GM12892 (cell line): ENCODE results near the gene ID1. TPM values are rescaled to one million over a fixed set of nuclear protein-coding genes. Genes with fewer than 3 reads are reported as not detected.

Experiments
- DNase-seq: peaks from one replicate; pipeline ENCODE4 v3.0.0; 2011; ENCODE audit not compliant: insufficient read length
- FAIRE-seq: peaks from 2 replicates; lab custom pipeline; 2011; peaks lifted over from hg19 to GRCh38; lab: Jason Lieb, UNC
- POLR2A ChIP-seq: IDR thresholded peaks from 2 replicates; pipeline ENCODE4 v1.6.1; 2011; ENCODE audit warnings: low read depth, low read length, control low read depth
- POLR2AphosphoS5 ChIP-seq: IDR thresholded peaks from 2 replicates; pipeline ENCODE4 v1.6.1; 2011; ENCODE audit warnings: low read depth, low read length, control low read depth
- TAF1 ChIP-seq: IDR thresholded peaks from 2 replicates; pipeline ENCODE4 v1.6.1; 2011; ENCODE audit warnings: low read depth, mild to moderate bottlenecking, control low read depth, low read length, borderline replicate concordance
- polyA plus RNA-seq: library from polyadenylated mRNA; unstranded; fragments of >200 nt; gene quantifications from one replicate; pipeline ENCODE4 v1.2.1, GENCODE V29; 2012; ENCODE audit warnings: missing spikeins, inconsistent platforms; ENCODE audit not compliant: missing spikeins

The ID1 gene
- not detected for polyA plus RNA-seq

DNA sequence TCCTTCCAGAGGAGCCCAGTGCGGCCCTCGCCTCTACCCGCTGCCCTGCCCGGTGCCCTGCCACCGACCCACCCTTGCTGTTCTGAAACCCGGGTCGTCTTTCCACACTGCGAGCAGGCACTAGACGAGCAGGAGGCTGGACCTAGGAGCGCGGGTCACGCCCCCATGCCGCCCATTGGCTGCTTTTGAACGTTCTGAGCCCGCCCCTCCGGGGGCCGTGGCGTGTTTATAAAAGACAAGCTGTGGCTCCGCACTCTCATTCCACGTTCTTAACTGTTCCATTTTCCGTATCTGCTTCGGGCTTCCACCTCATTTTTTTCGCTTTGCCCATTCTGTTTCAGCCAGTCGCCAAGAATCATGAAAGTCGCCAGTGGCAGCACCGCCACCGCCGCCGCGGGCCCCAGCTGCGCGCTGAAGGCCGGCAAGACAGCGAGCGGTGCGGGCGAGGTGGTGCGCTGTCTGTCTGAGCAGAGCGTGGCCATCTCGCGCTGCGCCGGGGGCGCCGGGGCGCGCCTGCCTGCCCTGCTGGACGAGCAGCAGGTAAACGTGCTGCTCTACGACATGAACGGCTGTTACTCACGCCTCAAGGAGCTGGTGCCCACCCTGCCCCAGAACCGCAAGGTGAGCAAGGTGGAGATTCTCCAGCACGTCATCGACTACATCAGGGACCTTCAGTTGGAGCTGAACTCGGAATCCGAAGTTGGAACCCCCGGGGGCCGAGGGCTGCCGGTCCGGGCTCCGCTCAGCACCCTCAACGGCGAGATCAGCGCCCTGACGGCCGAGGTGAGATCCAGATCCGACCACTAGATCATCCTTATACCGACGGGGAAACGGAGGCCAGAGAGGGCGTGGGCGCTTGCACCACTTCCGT lies at the start of gene ID1:
Gene ID1, plus strand, starts transcription at position 259 of the 871 bp plus-strand sequence. Its CDS starts 99 bp downstream, at position 358.
- peak; percentile 89 for DNase-seq
- no peak for TF ChIP-seq POLR2A
- TF ChIP-seq TAF1 = no peak
- TF ChIP-seq POLR2AphosphoS5 = no peak
- peak; percentile 74 for FAIRE-seq

GRCh38 chr20:31559704-31560093 lies 45.4 kb upstream of the ID1 start:
- FAIRE-seq = no peak
- no peak for DNase-seq
- TF ChIP-seq TAF1 = no peak
- no peak for TF ChIP-seq POLR2A

DNA sequence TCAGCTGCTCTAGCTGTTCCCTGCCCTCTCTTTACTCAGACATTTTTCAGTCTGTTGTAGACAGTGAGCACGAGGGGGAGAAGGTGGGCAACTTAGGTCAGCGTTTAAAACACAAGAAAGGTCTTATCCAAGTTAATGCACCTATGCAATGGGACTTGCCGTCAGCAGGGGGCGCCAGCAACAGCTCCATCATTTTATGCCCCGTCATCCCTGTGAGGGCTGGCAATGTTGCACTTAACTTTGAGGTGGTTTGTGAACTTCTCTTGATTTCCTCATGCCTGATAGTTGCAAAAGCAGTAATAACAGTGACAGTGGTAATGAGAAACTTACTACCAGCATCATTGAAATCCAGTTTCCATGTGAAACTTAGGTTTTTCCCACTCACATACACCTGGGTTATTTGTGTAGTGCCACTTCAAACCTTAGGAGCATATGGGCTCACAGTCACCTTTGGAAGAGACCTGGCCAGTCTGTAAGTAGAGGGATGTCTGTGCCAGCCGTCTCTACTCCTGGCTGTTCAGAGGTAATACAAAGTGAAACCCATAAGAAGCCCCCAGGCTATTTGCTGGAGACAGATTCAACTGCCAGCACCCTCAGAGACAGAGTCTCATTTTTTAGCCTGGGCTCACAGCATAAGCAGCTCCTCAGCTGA lies 44.9 kb upstream of the ID1 start:
- DNase-seq (peak; percentile 39), FAIRE-seq (no peak)
- TF ChIP-seq TAF1 = no peak
- no peak for TF ChIP-seq POLR2A
- no peak for TF ChIP-seq POLR2AphosphoS5

GRCh38 chr20:31560746-31561598 lies 44.1 kb upstream of the ID1 start:
- FAIRE-seq = no peak
- no peak for DNase-seq
- TF ChIP-seq POLR2A (no peak), TAF1 (no peak), POLR2AphosphoS5 (no peak)

DNA sequence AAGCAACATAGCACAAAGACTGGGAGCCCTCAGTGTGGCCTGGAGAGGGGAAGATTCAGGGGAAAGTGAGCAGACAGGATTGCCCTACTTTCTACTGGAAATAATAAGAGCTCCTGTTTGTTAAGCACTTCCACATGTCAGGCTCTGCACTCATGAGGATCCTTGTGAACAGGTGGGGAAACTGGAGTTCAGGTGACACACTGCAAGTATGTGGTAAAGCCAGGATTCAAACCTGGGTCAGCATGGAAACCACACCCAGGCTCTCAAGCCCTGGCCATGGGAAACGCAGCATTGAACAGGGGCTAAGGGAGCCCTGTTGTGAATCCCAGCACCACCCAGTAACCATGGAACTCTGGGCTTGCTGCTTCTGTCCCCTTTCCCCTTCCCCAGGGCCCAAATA lies 42.8 kb upstream of the ID1 start:
- DNase-seq (no peak), FAIRE-seq (no peak)
- TF ChIP-seq POLR2AphosphoS5 (no peak), TAF1 (no peak), POLR2A (no peak)

- DNase-seq (no peak), FAIRE-seq (no peak)
- TF ChIP-seq POLR2AphosphoS5 = no peak
- no peak for TF ChIP-seq TAF1
- TF ChIP-seq POLR2A = no peak
These were observed 40.8 kb upstream of the ID1 start for GRCh38 chr20:31564284-31564683.

DNA sequence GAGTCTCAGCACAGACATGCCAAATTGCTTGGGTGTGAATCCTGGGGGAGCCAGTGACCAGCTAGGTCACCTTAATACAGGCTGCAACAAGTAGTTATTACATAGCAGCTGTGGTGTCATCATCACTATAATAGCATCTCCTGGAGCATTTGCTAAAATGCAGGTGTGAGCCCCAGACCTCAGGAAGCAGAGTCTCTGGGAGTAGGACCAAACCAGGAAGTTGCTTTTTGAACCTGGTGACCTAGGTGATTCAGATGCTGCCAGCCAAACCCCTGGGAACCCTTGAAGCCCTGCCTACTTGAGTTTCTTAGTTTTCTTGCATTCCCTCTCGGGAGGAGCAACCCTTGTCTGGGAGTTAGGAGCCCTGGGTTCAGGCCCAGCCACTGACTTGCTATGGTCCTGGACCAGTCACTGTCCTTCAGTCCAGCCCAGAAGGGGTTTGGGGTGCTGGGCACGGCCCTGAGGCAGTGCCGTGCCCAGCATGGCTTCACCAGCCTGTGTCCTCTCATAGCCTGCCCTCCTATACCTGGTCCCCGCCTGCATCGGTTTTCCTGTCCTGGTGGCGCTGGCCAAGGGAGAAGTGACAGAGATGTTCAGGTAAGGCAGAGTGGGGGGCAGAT lies 39.3 kb upstream of the ID1 start:
- no peak for TF ChIP-seq TAF1
- TF ChIP-seq POLR2AphosphoS5 = no peak
- TF ChIP-seq POLR2A = no peak
- FAIRE-seq (no peak), DNase-seq (no peak)

- no peak for DNase-seq
- TF ChIP-seq POLR2AphosphoS5 = no peak
- no peak for TF ChIP-seq POLR2A
- TF ChIP-seq TAF1 = no peak
- no peak for FAIRE-seq
These were observed 38.8 kb upstream of the ID1 start for GRCh38 chr20:31566319-31566657.

GRCh38 chr20:31566658-31567379 lies 38.3 kb upstream of the ID1 start:
- no peak for TF ChIP-seq POLR2A
- TF ChIP-seq TAF1 = no peak
- TF ChIP-seq POLR2AphosphoS5 = no peak
- FAIRE-seq (no peak), DNase-seq (no peak)

- DNase-seq (no peak), FAIRE-seq (no peak)
- TF ChIP-seq TAF1 (no peak), POLR2A (no peak), POLR2AphosphoS5 (no peak)
These were observed 37.7 kb upstream of the ID1 start for GRCh38 chr20:31567380-31567720.

- no peak for FAIRE-seq
- no peak for TF ChIP-seq POLR2A
- DNase-seq = no peak
These were observed 36.9 kb upstream of the ID1 start for GRCh38 chr20:31568041-31568731.
